Thyroid gland (tissue), 4 donors: ENCODE data around the gene CD80. TPM values are rescaled to one million over a fixed set of nuclear protein-coding genes. Genes with fewer than 3 reads are reported as not detected.

Experiments
- DNase-seq, 2 donors: peaks; one replicate each; pipeline ENCODE4 v3.0.0-alpha.2; 2019
- H3K27ac ChIP-seq, 3 donors: fragments of 200-600 bp; sonication (generic); 1 replicate in 2 of 3; 2 replicates in 1 of 3; pipeline ENCODE4 v1.5.1; 2016 to 2019; ENCODE audit warnings: mild to moderate bottlenecking in 1 of 3, moderate library complexity in 1 of 3
- H3K27me3 ChIP-seq: fragments of 200-600 bp; sonication (generic); one replicate; pipeline ENCODE4 v1.5.1; 2019
- H3K36me3 ChIP-seq, 2 donors: fragments of 200-600 bp; sonication (generic); one replicate each; pipeline ENCODE4 v1.5.1; 2016 to 2019
- H3K4me1 ChIP-seq, 2 donors: fragments of 200-600 bp; sonication (generic); one replicate each; pipeline ENCODE4 v1.5.1; 2017 to 2019
- H3K4me3 ChIP-seq, 3 donors: fragments of 200-600 bp; sonication (generic); replicated peaks in 1 of 3; 1 replicate in 2 of 3; 2 replicates in 1 of 3; pipeline ENCODE4 v1.5.1; 2016; ENCODE audit warnings: mild to moderate bottlenecking in 1 of 3
- H3K9me3 ChIP-seq: fragments of 200-600 bp; sonication (generic); one replicate; pipeline ENCODE4 v1.5.1; 2017
- POLR2A ChIP-seq, 2 donors: fragments of 450-650 bp; IDR thresholded peaks; one replicate each; pipeline ENCODE4 v1.6.1; 2017; ENCODE audit warnings: antibody characterized with exemption in 2 of 2, mild to moderate bottlenecking in 2 of 2, moderate library complexity in 1 of 2
- WGBS, 2 donors: methylation state at CpG; one replicate each; pipeline ENCODE4 v1.1.5; 2017; 5-methylcytosine and 5-hydroxymethylcytosine counted together
- intact Hi-C: fragments of 100-400 bp; cut with DNase I; formaldehyde crosslinking; loops from one replicate; pipeline ENCODE4 v1.15.1; 2023
- total RNA-seq, 4 donors: library from RNA; depleted of rRNA; stranded (reverse); fragments of >200 nt; gene quantifications; one replicate each; pipeline ENCODE4 v1.2.3, GENCODE V29; 2016
- TF ChIP-seq, protein P1 (sequence below), 6 experiments: fragments of 200-600 bp in 3 of 6; fragments of 450-650 bp in 3 of 6; sonication (generic) in 3 of 6; IDR thresholded peaks; one replicate each; pipeline ENCODE4 v1.5.1; 2016 to 2019; ENCODE audit warnings: antibody characterized with exemption in 6 of 6, mild to moderate bottlenecking in 2 of 6, inconsistent platforms in 1 of 6, moderate library complexity in 1 of 6

The CD80 gene
- total RNA-seq, 4 donors from 2014 or later = 0.83 to 2.3 (median 1.1) TPM

DNA sequence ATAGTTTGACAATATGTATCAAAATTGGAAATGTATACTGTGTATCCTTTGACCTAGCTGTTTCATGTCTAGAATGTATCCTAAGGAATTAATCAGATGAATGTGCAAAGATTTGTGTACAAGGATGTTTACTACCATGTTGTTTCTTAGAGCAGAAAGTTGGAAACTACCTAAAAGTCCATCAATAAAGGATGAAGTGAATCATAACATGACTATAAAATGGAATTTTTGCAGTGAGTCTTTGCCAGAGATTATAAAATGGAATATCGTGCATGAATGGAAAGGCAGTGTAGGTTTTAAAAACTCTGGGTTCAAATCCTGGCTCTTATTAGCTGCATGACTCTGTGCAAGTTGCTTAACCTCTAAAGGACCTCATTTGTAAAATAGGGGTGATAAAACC lies 76.3 kb downstream of the CD80 start:
- Histone ChIP-seq H3K4me1 (no peaks in the 10 kb centered on the region), H3K9me3 (no peaks in the 10 kb centered on the region), H3K36me3 (peaks cover 14 to 19% of the 10 kb centered on the region in 2 donors), H3K27ac (no peak overlapping the region), H3K4me3 (no peak overlapping the region), H3K27me3 (no peaks in the 10 kb centered on the region)
- TF ChIP-seq, protein P1, sequence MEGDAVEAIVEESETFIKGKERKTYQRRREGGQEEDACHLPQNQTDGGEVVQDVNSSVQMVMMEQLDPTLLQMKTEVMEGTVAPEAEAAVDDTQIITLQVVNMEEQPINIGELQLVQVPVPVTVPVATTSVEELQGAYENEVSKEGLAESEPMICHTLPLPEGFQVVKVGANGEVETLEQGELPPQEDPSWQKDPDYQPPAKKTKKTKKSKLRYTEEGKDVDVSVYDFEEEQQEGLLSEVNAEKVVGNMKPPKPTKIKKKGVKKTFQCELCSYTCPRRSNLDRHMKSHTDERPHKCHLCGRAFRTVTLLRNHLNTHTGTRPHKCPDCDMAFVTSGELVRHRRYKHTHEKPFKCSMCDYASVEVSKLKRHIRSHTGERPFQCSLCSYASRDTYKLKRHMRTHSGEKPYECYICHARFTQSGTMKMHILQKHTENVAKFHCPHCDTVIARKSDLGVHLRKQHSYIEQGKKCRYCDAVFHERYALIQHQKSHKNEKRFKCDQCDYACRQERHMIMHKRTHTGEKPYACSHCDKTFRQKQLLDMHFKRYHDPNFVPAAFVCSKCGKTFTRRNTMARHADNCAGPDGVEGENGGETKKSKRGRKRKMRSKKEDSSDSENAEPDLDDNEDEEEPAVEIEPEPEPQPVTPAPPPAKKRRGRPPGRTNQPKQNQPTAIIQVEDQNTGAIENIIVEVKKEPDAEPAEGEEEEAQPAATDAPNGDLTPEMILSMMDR (IDR thresholded peaks at IDR 0.05) = no peak
- no peak for TF ChIP-seq POLR2A (IDR thresholded peaks at IDR 0.05)
- intact Hi-C loops = no loop called here
- 89 to 98% methylated on average over 1 of the region's 1 CpG for WGBS, 2 donors
- DNase-seq = no peak

DNA sequence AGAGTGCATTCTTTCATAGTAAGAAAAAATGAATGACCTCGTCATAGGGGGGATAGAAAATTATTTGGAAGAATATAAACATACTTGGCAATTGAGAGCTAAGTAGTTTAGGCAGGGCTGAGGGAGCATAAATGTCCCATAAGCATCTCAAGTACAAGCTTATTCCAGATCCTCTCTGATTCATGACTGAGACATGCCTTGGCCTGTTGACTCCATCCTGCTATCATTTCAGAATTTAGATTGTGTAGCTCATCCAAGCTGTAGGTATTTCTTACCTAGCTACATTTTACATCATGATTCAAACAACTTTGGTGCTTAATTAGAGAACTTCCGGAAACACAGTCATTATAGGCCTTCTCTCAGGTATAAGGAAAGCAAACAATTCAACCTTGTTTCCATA lies 78.3 kb downstream of the CD80 start:
- 96 to 100% methylated on average over 2 of the region's 2 CpGs for WGBS, 2 donors
- H3K36me3 ChIP-seq = peaks cover 8 to 11% of the 10 kb centered on the region in 2 donors

More for the DNA sequence above, 78.3 kb downstream of the CD80 start:
- intact Hi-C loops = no loop called here
- DNase-seq = no peak
- TF ChIP-seq POLR2A (IDR thresholded peaks at IDR 0.05) = no peak
- TF ChIP-seq, protein P1 (IDR thresholded peaks at IDR 0.05) = no peak
- Histone ChIP-seq H3K9me3 (no peaks in the 10 kb centered on the region), H3K4me3 (no peak overlapping the region), H3K27ac (no peak overlapping the region), H3K27me3 (no peaks in the 10 kb centered on the region), H3K4me1 (no peaks in the 10 kb centered on the region)

Other genes starting within 250 kb of the CD80 start
- 10 to 100 TPM; 48.1 to 84.1 (median 59.8) TPM for gene TMEM39A, start 96.0 kb downstream of the CD80 start, total RNA-seq
- gene POGLUT1, start 90.7 kb downstream of the CD80 start, total RNA-seq = 10 to 100 TPM in 2 of 4 donors, 1 to 10 TPM in 2; 9.4 to 14.2 (median 10.3) TPM
- gene TIMMDC1, start 61.1 kb downstream of the CD80 start, total RNA-seq = 10 to 100 TPM; 34.2 to 78.5 (median 48.6) TPM
- gene ADPRH, start 19.9 kb upstream of the CD80 start, total RNA-seq = 10 to 100 TPM in 3 of 4 donors, 1 to 10 TPM in 1; 8.7 to 16.0 (median 14.5) TPM
- gene PLA1A, start 38.3 kb upstream of the CD80 start, total RNA-seq = 1 to 10 TPM; 2.0 to 6.7 (median 3.9) TPM
- gene POPDC2, start 101.0 kb upstream of the CD80 start, total RNA-seq = 1 to 10 TPM; 1.9 to 5.4 (median 4.6) TPM
- gene COX17, start 117.8 kb upstream of the CD80 start, total RNA-seq = 10 to 100 TPM; 12.8 to 73.0 (median 46.0) TPM
- gene CFAP91, start 143.4 kb upstream of the CD80 start, total RNA-seq = 10 to 100 TPM in 3 of 4 donors, 1 to 10 TPM in 1; 9.4 to 28.0 (median 22.8) TPM
- gene NR1I2, start 222.5 kb upstream of the CD80 start, total RNA-seq = under 1 TPM in 2 of 4 donors, not detected in 2; 0.54 to 0.67 TPM